ENCODE results near the gene TRIM49D2.
"Not testable (repeated sequence)": the region's sequence is repeated elsewhere in the genome, so short reads cannot be mapped to it uniquely, and the experiment has no call there.

Gene TRIM49D2

DNA sequence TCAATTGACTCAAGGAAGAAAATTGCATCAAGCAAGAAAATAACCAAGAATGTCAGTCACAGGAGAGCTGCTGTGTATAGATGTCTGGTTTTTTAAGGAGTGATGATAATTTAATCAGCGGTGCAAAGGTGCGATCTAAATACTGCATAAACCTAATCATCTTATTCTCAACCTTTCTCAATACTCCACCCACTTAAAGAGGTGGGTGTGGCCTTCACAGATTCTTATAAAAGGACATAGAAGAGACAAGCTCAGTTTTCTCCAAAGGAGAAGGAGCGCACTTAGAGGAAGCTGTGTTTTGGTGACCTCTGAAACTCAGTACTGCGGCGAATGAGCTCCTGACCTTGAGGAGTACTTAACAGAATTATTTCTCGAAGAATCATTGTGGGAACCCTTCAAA lies at the start of gene TRIM49D2:
TSS of gene TRIM49D2 (plus strand) at position 301 of the 400 bp plus-strand sequence. CDS start 2,698 bp downstream, outside the sequence.
- DNase-seq = not testable (repeated sequence)

GRCh38 chr11:89877511-89877910 lies 46.4 kb upstream of the TRIM49D2 start:
- DNase-seq = not testable (repeated sequence)

- DNase-seq = not testable (repeated sequence)
Observed at GRCh38 chr11:89893245-89893644, 30.6 kb upstream of the TRIM49D2 start.

GRCh38 chr11:89900809-89901208 lies 23.1 kb upstream of the TRIM49D2 start:
- DNase-seq = not testable (repeated sequence)

- no peak for DNase-seq
Observed at GRCh38 chr11:89922195-89922660, 1.6 kb upstream of the TRIM49D2 start, which contains the start of gene TRIM49D1. TSS of gene TRIM49D1 (minus strand) at chr11:89922245. CDS start at chr11:89917710, 4,535 bp downstream.

DNA sequence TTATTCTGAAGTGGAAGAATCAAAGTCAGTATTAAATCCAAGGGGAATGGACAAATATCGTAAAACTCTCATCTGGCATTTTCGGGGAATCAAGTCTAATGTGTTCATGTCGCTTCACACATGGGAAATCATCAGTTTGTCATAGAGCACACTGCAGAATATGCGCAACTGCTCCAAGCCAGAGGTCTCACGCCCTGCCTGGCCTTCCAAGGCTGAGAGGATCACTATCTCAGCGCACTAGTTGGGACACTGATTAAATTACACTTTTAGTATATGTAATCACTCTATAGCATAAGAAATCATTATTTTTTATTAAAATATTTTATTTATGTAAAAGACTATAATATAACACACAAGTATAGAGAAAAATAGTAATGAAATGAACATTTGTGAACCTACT lies 37.0 kb downstream of the TRIM49D2 start:
- not testable (repeated sequence) for DNase-seq

DNA sequence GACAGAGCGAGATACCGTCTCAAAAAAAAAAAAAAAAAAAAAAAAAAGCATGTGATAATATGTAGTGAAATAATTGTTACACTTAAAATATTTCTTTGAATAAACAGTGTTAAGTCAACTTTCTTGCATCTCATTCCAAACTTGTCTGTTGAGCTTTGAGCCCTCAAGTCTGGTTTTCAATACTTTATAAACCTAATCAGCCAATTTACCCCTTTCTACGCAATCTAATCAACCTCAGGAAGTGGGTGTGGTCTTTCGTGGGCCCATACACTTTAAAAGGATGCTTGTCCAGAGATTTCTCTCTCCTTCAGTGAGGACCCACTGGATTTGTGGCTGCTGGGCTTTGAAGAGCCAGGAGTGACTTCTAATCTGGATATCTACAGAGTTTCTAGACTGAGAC lies 41.9 kb downstream of the TRIM49D2 start, which contains the start of gene TRIM64:
TSS of gene TRIM64 (plus strand) at position 301 of the 400 bp plus-strand sequence. CDS start 2,467 bp downstream, outside the sequence.
- not testable (repeated sequence) for DNase-seq

Measured in NCI-H1930 (cell line).